HUES6 (cell line): ENCODE data around the gene CA5A.
A peak's percentile ranks its signal among the peaks of the same experiment; 100 is the strongest.
"Not testable (repeated sequence)": the region's sequence is repeated elsewhere in the genome, so short reads cannot be mapped to it uniquely, and the experiment has no call there.

Experiments
- H3K27ac ChIP-seq: 2 replicates; pipeline ENCODE4 v1.7.0; 2013; ENCODE audit warnings: low read depth, mild to moderate bottlenecking, low read length, inconsistent platforms
- H3K27me3 ChIP-seq: 2 replicates; pipeline ENCODE4 v1.6.1; 2013; ENCODE audit warnings: low read length; ENCODE audit not compliant: control insufficient read depth, insufficient read depth
- H3K36me3 ChIP-seq: 2 replicates; pipeline ENCODE4 v1.6.1; 2013; ENCODE audit warnings: low read length; ENCODE audit not compliant: control insufficient read depth, insufficient read depth
- H3K4me1 ChIP-seq: 2 replicates; pipeline ENCODE4 v1.6.1; 2013; ENCODE audit warnings: low read length; ENCODE audit not compliant: control insufficient read depth, insufficient read depth
- H3K4me3 ChIP-seq: 2 replicates; pipeline ENCODE4 v1.5.1; 2013; ENCODE audit warnings: low read depth, low read length
- H3K9ac ChIP-seq: one replicate; pipeline ENCODE4 v1.6.1; 2013; ENCODE audit warnings: mild to moderate bottlenecking, low read length
- H3K9me3 ChIP-seq: 2 replicates; pipeline ENCODE4 v1.6.1; 2013; ENCODE audit warnings: low read depth, low read length; ENCODE audit not compliant: control insufficient read depth, insufficient read depth

The CA5A gene

DNA sequence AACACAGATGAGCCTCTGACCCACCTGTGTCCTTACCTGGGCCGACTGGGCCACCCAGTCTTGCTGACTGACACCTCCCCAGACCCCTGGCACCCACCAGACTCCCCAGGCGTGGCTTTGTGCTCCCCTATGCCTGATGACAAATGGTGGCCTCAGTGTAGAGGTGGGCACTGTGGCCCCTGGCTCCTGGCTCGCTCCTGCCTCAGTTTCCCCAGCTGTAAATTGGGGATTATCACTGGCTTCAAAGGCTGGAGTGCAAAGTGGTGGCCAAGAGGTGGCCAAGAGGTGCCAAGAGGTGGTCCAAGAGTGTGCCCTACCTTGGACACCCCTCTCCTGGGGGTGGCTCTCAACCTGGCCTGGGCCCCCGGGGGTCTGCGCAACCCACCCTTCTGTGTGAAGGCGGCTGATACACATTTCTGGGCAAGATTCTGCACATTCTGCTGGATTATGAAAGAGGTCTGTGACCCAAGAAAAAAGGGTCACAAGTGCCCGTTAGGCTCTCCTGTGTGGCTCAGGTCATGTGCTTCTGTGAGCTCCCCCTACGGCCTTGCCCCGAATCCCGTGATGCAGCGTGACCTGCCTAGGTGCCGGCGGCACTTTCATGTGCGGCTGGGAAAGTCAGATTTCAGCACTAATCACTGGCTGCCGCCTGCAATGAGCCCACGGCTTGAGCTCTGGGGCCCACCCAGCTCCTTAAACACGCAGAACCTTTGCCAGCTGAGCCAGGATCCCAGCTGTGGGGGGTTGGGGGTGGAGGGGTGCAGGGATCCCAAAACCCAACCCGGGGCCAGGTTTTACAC is 74.8 kb downstream of the CA5A start:
- H3K27me3 ChIP-seq: peaks cover 29% of the 10 kb centered on the region
- not testable (repeated sequence) for H3K27ac ChIP-seq, H3K9me3 ChIP-seq, H3K4me3 ChIP-seq, H3K9ac ChIP-seq
- peaks cover 61% of the 10 kb centered on the region; the same call in 1 of the 2 replicates for H3K36me3 ChIP-seq
- peaks cover 27% of the 10 kb centered on the region for H3K4me1 ChIP-seq

DNA sequence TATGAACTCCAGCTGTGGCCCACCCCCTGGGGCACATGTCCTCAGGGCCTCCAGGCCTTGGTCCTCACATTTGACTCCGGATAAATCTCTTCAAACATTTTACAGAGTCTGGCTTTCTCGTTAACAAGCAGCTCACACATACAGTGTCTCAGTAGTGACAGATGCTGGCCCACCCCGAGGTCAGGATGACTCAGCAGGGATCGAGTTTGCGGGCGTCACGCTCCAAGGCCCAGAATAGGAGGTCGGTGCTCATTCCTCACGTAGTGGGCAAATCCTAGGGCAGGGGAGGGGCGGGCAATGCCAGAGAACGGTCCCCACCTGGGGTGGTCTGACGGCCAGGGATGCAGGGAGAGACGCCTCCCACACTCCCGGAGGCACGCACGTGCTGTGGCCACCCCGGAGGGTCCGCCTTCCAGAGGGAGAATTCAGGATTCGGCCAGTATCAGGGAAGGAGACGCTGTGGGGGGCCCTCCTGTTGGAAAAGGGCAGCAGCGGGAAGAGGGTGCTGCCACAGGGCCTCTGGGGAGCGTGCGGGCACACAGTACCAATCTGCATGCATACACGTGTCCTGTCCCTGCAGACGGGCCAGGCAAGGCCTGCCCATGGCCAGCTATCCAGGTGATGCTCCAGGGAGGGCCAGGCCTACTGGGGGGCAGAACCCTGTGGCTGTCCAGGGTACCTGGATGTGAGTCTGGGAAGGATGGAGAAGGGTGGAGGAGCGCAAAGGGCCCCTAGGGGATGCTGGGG is 75.6 kb downstream of the CA5A start:
- Histone ChIP-seq H3K4me1 (peaks cover 32% of the 10 kb centered on the region), H3K4me3 (no peak overlapping the region), H3K27ac (no peak overlapping the region), H3K9me3 (no peaks in the 10 kb centered on the region), H3K36me3 (peaks cover 65% of the 10 kb centered on the region; the same call in 1 of the 2 replicates), H3K9ac (no peak overlapping the region), H3K27me3 (peaks cover 22% of the 10 kb centered on the region)

GRCh38 chr16:87858151-87858993 is 78.0 kb downstream of the CA5A start:
- H3K9me3 ChIP-seq, H3K9ac ChIP-seq, H3K4me3 ChIP-seq, H3K27ac ChIP-seq: not testable (repeated sequence)
- Histone ChIP-seq H3K36me3 (peaks cover 56% of the 10 kb centered on the region; the same call in 1 of the 2 replicates), H3K27me3 (peaks cover 10% of the 10 kb centered on the region), H3K4me1 (peaks cover 36% of the 10 kb centered on the region)

DNA sequence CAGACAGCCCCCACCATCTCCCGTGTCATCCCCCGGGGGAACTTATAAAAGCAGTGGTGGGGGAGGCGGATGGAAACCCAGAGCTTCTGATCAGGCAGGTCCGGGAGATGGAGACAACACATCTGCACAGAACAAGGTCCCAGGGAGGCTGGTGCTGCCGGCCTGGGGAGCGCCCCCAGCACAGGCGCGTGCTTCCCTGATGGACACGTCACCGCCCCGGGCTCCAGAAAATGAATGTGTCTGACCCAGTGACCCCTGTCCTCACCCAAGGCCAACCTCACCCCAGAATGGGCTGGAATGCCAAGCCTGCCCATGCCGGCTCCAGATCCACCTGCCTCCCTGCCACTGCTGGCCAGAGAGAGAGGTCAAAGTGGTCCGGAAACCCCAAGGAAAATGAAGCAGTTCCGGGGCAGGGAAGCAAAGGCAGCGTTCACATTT is 79.5 kb downstream of the CA5A start:
- Histone ChIP-seq H3K27ac (no peak overlapping the region), H3K9me3 (no peaks in the 10 kb centered on the region), H3K27me3 (no peaks in the 10 kb centered on the region), H3K9ac (no peak overlapping the region), H3K36me3 (peaks cover 55% of the 10 kb centered on the region; the same call in 1 of the 2 replicates), H3K4me1 (peaks cover 50% of the 10 kb centered on the region), H3K4me3 (no peak overlapping the region)

DNA sequence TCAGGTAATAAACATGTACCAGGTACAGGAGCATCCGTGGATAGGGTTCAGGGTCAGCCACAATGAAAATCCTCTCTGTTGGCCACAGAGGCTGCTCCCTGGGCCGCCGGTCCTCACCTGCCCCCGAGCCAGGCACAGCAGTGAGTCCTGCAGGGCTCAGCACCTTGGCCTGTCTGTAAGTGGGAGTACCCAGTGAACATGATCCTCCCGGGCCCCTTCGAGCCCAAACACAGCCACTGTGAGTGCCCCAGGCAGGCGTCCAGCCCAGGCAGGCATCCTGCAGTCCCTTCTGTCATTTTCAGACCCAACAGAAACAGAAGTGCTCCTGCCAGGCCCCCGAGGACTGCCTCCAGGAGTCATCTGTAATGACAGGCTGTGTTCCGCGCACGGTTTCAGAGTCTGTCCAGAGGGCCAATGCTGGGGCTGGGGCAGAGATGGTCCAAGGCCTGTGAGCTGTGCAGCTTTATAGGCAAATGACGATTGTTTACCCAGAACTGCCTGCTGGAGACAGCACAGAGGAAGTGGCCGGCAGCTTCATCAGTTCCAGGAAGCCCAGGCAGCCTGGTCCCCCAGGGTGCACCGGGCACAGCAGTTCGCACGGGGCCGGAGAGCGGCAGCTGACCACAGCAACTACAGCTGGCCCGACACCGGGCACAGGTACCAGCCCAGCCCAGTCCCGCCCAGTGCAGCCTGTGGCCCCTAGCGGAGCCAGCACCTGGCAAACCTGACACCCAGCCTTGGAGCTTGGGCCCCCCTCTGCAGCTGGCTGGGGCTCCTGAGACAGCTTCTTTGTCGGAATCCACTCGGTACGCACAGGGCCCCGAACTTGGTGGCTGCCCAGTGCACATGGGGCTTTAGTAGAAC is 80.2 kb downstream of the CA5A start:
- Histone ChIP-seq H3K9ac (no peak overlapping the region), H3K4me1 (peaks cover 49% of the 10 kb centered on the region), H3K9me3 (no peaks in the 10 kb centered on the region), H3K36me3 (peaks cover 55% of the 10 kb centered on the region), H3K4me3 (no peak overlapping the region), H3K27me3 (no peaks in the 10 kb centered on the region), H3K27ac (no peak overlapping the region)

DNA sequence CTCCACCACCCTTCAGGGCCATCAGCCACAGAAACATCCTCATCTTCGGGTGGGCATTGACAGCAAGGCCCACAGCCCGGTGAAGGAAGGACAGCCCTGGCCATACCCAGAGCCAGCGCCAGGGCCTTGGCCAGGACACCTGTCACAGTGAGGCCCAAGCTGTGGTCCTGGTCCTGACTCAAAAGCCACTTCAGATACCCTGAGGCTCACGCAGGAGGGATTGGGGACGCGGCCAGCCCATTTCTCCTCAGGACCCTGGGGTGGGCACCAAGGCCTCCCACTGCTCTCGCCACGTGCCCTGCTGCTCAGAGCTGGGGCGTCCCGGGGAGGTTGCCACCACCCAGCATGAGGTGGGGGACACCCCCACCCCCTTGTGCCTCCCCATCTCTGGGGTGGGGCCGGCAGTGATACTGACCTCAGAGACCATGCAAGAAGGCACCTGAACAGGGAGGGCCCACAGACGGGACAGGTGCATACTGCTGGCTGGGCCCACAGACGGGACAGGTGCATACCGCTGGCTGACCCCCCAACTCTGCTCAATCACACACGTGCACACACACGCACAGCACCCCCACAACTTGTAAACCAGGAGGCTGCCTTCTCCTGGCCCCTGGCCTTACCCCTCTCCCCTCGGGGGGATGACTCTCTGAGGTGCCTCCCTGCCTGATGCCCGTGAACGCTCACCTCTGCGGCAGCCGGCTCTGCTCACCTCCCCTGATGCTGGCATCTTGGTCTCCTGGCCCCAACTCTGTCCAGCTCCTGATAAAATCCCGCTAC is 81.2 kb downstream of the CA5A start:
- Histone ChIP-seq H3K4me1 (peaks cover 51% of the 10 kb centered on the region), H3K9ac (no peak overlapping the region)

GRCh38 chr16:87854053-87854906 is 82.0 kb downstream of the CA5A start:
- peaks cover 52% of the 10 kb centered on the region for H3K4me1 ChIP-seq
- H3K9ac ChIP-seq: no peak overlapping the region
- H3K27ac ChIP-seq: no peak overlapping the region
- H3K36me3 ChIP-seq: peaks cover 66% of the 10 kb centered on the region
- H3K9me3 ChIP-seq: no peaks in the 10 kb centered on the region
- H3K27me3 ChIP-seq: no peaks in the 10 kb centered on the region
- H3K4me3 ChIP-seq: no peak overlapping the region

More for the DNA sequence above, 81.2 kb downstream of the CA5A start:
- Histone ChIP-seq H3K36me3 (peaks cover 58% of the 10 kb centered on the region), H3K27me3 (no peaks in the 10 kb centered on the region), H3K9me3 (no peaks in the 10 kb centered on the region), H3K4me3 (no peak overlapping the region), H3K27ac (no peak overlapping the region)

GRCh38 chr16:87853411-87854052 is 82.8 kb downstream of the CA5A start:
- Histone ChIP-seq H3K9me3 (no peaks in the 10 kb centered on the region), H3K4me1 (peaks cover 54% of the 10 kb centered on the region), H3K4me3 (peak overlapping the region; percentile 28; the same call in 1 of the 2 replicates), H3K27me3 (no peaks in the 10 kb centered on the region), H3K27ac (peak overlapping the region; percentile 90), H3K36me3 (peaks cover 67% of the 10 kb centered on the region), H3K9ac (peak overlapping the region; percentile 87)

- H3K27me3 ChIP-seq: no peaks in the 10 kb centered on the region
- H3K4me1 ChIP-seq: peaks cover 61% of the 10 kb centered on the region
- no peak overlapping the region for H3K4me3 ChIP-seq
- H3K36me3 ChIP-seq: peaks cover 76% of the 10 kb centered on the region
- no peak overlapping the region for H3K27ac ChIP-seq
- H3K9ac ChIP-seq: no peak overlapping the region
- H3K9me3 ChIP-seq: no peaks in the 10 kb centered on the region
These were observed 84.7 kb downstream of the CA5A start for GRCh38 chr16:87851601-87852000.
